22Rv1 (cell line): Measurements from ENCODE around the gene ZBTB20.

Experiments
- ZFX ChIP-seq: fragments of 450-650 bp; IDR thresholded peaks from 2 replicates; pipeline ENCODE4 v1.6.1; 2017; ENCODE audit warnings: antibody characterized with exemption, borderline replicate concordance
- TF ChIP-seq, protein P1 (sequence below): fragments of 450-650 bp; IDR thresholded peaks from 2 replicates; pipeline ENCODE4 v1.5.1; 2017; ENCODE audit warnings: mild to moderate bottlenecking

- TF ChIP-seq, protein P1, sequence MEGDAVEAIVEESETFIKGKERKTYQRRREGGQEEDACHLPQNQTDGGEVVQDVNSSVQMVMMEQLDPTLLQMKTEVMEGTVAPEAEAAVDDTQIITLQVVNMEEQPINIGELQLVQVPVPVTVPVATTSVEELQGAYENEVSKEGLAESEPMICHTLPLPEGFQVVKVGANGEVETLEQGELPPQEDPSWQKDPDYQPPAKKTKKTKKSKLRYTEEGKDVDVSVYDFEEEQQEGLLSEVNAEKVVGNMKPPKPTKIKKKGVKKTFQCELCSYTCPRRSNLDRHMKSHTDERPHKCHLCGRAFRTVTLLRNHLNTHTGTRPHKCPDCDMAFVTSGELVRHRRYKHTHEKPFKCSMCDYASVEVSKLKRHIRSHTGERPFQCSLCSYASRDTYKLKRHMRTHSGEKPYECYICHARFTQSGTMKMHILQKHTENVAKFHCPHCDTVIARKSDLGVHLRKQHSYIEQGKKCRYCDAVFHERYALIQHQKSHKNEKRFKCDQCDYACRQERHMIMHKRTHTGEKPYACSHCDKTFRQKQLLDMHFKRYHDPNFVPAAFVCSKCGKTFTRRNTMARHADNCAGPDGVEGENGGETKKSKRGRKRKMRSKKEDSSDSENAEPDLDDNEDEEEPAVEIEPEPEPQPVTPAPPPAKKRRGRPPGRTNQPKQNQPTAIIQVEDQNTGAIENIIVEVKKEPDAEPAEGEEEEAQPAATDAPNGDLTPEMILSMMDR, result no peak
- TF ChIP-seq ZFX, result no peak
Observed at GRCh38 chr3:114471478-114471877, 675.6 kb downstream of the ZBTB20 start.
